GM21737 (cell line): ENCODE results near the gene LDHD.

Experiments
- ATAC-seq: cut with Tn5 transposase; IDR thresholded peaks from one replicate; pipeline ENCODE4 v1.9.1; 2021; ENCODE audit warnings: mild to moderate bottlenecking, moderate library complexity; ENCODE audit not compliant: unreplicated experiment

Gene LDHD

GRCh38 chr16:75083813-75084212 is 32.8 kb downstream of the LDHD start:
- no peak for ATAC-seq

- ATAC-seq = no peak
Measured at GRCh38 chr16:75081179-75081859, 35.3 kb downstream of the LDHD start.

DNA sequence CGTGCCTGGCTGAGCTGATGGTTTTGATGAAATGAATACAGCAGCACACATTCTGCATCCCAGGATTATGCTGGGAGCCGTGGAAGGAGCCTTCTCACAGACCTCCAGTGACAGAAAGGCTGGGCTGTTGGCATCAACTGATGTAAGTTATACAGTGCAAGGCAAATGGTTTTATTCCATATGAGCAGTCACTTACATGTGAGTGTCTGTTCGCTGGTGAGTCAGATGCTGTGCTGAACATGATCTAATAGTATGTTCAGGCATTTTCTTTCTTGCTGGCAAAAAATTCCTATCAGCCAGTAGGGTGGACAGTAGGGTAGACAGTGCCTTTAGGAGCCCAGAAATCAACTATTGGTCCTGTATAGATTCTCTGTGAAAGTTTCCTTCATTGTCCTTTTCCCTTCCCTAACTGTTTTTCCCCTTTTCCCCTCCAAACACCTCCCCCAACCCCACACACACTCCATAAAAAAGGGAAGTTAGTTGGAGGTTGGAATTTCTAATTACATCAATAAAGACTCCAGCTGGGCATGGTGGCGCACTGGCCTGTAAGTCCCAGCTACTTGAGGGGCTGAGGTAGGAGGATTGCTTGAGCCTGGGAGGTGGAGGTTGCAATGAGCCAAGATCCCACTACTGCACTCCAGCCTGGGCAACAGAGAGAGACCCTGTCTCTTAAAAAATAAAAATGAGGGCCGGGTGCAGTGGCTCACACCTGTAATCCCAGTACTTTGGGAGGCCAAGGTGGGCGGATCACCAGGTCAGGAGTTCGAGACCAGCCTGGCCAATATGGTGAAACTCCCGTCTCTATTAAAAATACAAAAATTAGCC is 36.2 kb downstream of the LDHD start:
- no peak for ATAC-seq

DNA sequence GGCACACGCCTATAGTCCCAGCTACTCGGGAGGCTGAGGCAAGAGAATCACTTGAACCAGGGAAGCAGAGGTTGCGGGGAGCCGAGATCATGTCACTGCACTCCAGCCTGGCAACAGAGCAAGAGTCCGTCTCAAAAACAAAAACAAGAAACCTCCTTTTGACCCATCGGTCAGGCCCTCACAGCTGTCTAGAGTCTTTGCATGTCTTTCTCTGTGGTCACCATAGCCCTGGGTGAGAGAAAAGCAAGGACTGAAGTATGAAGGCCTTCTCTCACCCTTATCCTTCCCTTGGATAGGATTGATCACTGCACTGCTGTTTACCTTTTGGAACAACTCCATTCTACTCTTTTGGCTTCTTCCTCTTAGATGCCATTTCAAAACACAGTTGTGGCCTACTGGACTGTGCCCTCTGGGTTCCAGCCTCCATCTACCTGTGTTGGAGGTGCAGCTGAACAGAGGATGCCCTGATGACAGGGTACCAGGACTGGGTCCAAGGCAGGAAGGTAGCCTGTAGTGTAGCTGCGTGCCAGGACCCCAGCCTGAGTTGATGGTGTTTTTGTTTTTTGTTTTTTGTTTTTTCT is 37.1 kb downstream of the LDHD start:
- ATAC-seq = no peak

DNA sequence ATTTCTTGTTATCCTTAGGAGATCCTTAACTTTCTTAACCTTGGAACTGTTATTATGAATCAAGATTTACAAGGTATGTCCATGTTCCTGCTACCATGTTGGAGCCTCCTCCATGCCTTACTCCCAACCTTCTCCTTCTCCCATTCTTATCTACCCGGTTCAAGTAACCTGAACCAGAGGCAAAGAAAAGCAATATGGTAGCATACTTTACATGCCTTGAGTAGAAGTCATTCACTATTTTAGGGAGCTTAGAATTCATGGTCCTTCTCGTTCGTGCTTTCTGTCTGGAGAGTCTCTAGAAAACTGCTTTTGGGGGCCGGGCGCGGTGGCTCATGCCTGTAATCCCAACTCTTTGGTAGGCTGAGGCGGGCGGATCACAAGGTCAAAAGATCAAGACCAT is 37.7 kb downstream of the LDHD start:
- no peak for ATAC-seq

DNA sequence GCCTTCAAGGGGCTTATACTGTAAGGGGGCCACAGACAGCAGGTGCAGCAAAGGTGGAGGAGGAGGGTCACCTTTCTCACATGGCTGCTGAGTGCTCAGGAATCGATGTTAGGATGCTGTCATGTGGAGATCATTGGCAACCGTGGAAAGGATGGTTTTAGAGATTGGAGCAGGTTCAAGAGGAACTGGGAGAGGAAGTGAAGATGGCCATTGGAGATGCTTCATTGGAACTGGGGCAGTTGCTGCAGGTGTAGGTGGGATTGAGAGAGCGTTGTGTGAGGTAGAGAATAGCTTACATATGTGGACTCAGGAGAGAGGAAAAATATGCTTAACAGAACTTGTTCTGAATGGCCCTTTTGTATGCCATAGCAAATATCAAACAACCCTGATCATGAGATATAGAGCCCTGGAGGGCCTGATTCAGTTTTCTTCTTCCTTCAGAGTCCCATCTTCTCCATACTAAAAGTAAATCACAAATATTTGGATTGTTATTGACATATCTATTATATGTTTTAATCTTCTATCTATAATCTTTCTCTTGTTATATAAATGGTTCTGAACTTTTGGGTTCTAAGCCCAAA is 40.8 kb downstream of the LDHD start:
- no peak for ATAC-seq

GRCh38 chr16:75074920-75075687 is 41.5 kb downstream of the LDHD start:
- peak; percentile 94 for ATAC-seq

DNA sequence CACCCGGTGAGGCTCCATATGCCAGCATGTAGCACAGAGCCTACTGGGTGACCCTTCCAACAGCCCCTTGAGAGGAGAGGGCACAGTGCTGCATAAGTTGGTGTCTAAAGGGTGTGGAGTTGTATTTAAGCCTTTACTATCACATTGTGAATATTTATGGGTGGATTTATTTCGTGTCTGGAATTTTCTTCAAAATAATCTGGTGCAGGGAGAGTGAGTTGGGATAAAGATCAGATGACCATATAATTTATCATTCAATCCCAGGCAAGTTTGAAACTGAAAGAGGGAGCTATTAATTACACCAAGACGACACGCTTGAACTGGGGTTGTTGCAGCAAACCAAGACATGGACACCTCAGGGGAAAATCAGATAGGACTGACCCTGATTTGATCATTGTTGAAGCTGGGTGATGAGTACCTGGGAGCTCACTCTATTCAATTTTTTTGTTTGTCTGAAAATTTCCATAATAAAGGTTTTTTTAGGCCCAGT is 42.2 kb downstream of the LDHD start:
- ATAC-seq = no peak

DNA sequence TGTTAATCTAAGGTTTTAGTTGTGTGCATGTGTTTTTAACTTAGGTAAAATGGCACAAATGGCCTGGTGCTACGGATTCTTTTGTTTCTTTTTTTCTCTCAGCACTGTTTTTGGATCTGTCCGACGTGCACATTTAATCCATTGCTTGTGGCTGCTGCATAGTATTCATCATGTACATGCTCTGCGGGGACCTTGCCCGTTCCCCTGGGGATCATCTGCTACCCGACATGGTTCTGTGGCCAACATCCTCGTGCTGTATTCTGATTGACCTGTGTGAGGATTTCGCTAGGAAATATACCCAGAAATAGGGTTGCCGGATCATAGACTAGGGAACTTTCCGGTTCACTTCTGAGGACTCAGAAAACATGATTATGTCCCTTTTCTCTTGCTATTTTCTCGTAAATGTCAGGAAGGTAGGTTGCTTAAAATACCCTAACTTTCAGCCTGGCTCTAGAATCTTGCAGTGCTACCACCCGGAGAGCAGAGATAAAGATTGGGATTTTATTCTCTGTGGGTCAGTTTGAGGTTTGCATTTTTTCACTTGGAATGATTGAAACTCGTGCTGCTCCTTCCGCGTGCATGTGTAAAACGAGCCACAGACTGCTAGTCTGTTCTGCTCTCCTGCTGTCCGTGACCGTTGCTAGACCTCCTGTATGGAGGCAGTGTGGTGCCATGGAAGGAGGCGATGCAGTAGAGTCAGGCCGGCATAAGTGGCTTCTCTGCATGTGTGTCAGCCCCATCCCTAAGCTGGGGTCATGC is 42.9 kb downstream of the LDHD start:
- no peak for ATAC-seq

GRCh38 chr16:75072239-75072947 is 44.2 kb downstream of the LDHD start:
- ATAC-seq = no peak

- no peak for ATAC-seq
Measured at GRCh38 chr16:75071621-75072020, 45.0 kb downstream of the LDHD start.

DNA sequence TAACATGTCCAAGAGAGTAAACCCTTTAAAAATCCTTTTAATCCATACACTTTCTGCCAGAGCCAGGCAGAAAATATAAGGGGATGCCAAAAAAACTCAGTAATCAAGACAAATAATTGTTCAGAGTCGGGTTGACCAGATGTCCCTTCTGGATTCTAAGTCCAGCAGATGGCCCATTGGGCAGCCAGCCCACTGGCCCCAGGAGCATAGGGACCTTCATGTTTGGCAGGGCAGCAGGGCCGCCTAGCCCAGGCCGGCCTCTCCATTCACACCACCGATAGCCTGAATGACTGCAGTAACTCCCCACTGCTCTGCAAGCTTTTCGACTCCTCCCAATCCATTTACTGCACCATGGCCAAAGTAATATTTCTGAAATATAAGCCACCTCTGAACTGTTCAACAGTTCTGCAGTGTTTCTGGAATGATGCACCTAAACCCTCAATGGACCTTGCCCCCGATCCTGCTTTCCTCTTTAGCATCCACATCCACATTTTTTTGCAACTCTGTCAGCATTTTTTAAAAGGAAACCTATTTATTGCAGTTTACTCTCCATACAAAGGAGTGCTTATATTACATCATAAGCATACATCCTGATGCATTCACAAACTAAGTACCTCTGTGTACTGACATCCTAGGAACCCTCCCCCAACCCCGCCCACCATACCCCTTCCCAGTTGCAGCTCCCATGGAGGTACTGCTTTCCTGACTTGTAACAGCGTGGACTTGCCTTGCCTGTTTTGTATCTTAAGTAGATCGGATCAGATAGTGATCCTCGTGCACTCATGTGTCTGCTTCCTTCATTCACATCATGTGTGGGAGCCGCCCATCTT is 46.4 kb downstream of the LDHD start:
- no peak for ATAC-seq

DNA sequence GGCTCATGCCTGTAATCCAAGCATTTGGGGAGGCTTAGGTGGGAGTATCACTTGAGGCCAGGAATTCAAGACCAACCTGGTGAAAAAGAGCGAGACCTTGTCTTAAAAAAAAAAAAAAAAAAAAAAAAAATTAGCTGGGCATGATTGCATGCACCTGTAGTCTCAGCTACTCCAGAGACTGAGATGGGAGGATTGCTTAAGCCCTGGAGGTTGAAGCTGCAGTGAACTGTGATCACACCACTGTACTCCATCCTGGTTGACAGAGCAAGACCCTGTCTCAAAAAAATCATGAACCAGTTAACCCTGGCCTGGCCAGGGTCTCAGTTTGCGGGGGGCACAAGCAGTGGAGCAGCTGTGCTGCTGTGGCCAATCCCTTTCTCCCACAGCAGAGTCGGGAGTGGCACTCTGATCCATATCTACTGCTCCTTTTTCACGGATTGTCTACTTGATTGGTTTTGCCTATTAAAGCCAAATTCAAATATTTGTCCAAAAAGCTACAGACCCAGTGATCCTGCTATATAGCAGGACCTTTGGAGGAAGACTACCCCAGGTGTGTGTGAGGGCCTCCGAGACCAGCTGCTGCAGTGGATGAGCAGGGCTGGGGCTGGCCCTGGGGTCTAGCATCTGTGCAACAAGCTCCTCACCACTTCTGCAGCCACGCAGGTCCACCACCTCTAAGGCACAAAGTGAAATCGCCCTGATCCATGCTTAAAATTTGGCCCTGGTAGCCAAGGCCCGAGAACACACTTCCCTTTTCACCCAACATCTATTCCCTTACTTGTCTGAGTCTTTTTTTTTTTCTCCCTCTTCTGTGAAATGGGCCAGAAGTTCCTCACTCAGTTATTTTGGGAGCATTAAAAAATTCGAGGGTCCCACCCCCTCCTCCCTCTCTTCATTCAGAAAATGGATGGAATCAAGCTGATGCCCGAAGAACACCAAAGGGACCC is 48.2 kb downstream of the LDHD start:
- ATAC-seq = no peak

DNA sequence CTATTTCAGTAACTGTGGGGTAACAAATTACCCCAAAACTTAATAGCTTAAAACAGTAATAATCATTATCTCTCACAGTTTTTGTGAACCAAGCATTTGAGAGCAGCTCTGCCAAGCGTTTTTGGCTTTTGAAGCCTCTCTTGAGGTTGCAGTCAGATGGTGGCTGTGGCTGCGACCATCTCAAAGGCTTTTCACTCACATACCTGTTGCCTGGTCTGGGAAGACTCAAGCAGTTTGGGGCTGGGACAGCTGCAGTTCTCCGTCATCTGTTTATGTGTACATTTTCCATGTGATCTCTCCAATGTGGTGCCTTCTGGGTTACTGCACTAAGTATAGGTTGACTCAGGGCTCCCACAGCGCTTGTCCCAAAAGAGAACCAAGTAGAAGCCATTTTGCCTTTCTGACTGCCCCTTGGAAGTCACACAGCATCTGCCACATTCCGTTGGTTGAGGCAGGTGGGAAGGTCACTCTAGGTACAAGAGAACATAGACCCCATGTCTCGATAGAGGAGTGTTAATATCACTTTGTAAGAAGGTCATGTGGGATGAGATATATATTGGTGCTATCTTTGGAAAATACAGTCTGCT is 49.6 kb downstream of the LDHD start:
- ATAC-seq = no peak

- no peak for ATAC-seq
Measured at GRCh38 chr16:75065521-75066149, 50.9 kb downstream of the LDHD start.

DNA sequence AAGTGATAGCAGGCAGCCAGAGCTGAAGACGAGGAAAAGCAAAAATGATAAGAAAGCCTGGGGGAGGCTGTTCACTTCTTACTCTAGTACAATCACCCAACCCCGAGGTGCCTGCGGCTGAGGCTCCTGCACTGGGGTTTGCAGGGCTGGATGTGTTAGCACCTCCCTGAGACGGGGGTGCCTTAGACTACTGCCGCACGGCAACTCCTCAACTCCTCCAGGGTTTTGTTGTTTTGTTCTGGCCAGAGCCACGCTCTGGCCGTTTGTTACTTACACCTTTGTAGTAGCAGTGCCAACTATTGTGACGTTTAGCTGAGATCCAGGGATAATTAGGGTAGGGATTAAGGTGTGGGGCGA is 51.5 kb downstream of the LDHD start:
- ATAC-seq = no peak
